Esophagus muscularis mucosa (tissue), 4 donors: Measurements from ENCODE around the gene ENTPD8. TPM values are rescaled to one million over a fixed set of nuclear protein-coding genes. Genes with fewer than 3 reads are reported as not detected.

Experiments
- DNase-seq: peaks from one replicate; pipeline ENCODE4 v3.0.0-alpha.2; 2017; ENCODE audit errors: extremely low spot score
- H3K27ac ChIP-seq, 4 donors: fragments of 200-600 bp; sonication (generic); replicated peaks in 1 of 4; 1 replicate in 3 of 4; 2 replicates in 1 of 4; pipeline ENCODE4 v1.5.1; 2016 to 2019; ENCODE audit warnings: mild to moderate bottlenecking in 1 of 4
- H3K27me3 ChIP-seq, 4 donors: fragments of 200-600 bp; sonication (generic); one replicate each; pipeline versions ENCODE4 v1.5.1 to v1.6.0; 2016 to 2019
- H3K36me3 ChIP-seq, 4 donors: fragments of 200-600 bp; sonication (generic); one replicate each; pipeline ENCODE4 v1.5.1; 2016 to 2019
- H3K4me1 ChIP-seq, 4 donors: fragments of 200-600 bp; sonication (generic); one replicate each; pipeline ENCODE4 v1.5.1; 2016 to 2019
- H3K4me3 ChIP-seq, 4 donors: fragments of 200-600 bp; sonication (generic); 1 replicate in 2 of 4; 2 replicates in 2 of 4; pipeline ENCODE4 v1.5.1; 2016 to 2019; ENCODE audit warnings: mild to moderate bottlenecking in 4 of 4, moderate library complexity in 1 of 4
- H3K9me3 ChIP-seq, 4 donors: fragments of 200-600 bp; sonication (generic); 1 replicate in 3 of 4; 2 replicates in 1 of 4; pipeline ENCODE4 v1.5.1; 2016 to 2019
- CTCF ChIP-seq, 3 experiments: fragments of 200-600 bp in 2 of 3; fragments of 450-650 bp in 1 of 3; sonication (generic) in 2 of 3; IDR thresholded peaks; one replicate each; pipeline ENCODE4 v1.5.1; 2017 to 2019; ENCODE audit warnings: antibody characterized with exemption in 3 of 3, mild to moderate bottlenecking in 2 of 3, moderate library complexity in 1 of 3
- EP300 ChIP-seq: sonication (generic); formaldehyde crosslinking; IDR thresholded peaks from one replicate; pipeline ENCODE4 v1.6.1; 2017; ENCODE audit warnings: antibody characterized with exemption
- POLR2A ChIP-seq: fragments of 450-650 bp; IDR thresholded peaks from one replicate; pipeline ENCODE4 v1.6.1; 2017; ENCODE audit warnings: antibody characterized with exemption, moderate library complexity, mild to moderate bottlenecking, low read depth
- POLR2AphosphoS5 ChIP-seq, 2 donors: sonication (generic); formaldehyde crosslinking; IDR thresholded peaks; one replicate each; pipeline ENCODE4 v1.6.1; 2017; ENCODE audit warnings: antibody characterized with exemption in 2 of 2
- WGBS: methylation state at CpG from one replicate; pipeline ENCODE4 v1.1.5; 2018; 5-methylcytosine and 5-hydroxymethylcytosine counted together
- intact Hi-C: fragments of 100-400 bp; cut with DNase I; formaldehyde crosslinking; loops from one replicate; pipeline ENCODE4 v1.15.1; 2023
- total RNA-seq, 4 donors: library from RNA; depleted of rRNA; stranded (reverse); fragments of >200 nt; gene quantifications; one replicate each; pipeline versions ENCODE4 v1.1.0 to v1.2.1, GENCODE V29; 2016

ENTPD8 gene
- total RNA-seq, 4 donors from 2014 or later, result not detected

GRCh38 chr9:137445275-137445807 is 4.2 kb upstream of the ENTPD8 start:
- TF ChIP-seq POLR2A, result no peak
- TF ChIP-seq POLR2AphosphoS5 (IDR thresholded peaks at IDR 0.05), result peak in 1 of 2 donors; percentile 19
- TF ChIP-seq CTCF (IDR thresholded peaks at IDR 0.05), result peak; percentile 72 to 87 (median 80)
- Histone ChIP-seq H3K27ac (no peak overlapping the region), H3K4me1 (peaks cover 7 to 22% (median 15%) of the 10 kb centered on the region in 4 donors), H3K36me3 (peaks cover 0 to 20% (median 17%) of the 10 kb centered on the region in 4 donors), H3K9me3 (no peaks in the 10 kb centered on the region), H3K27me3 (peaks cover 0 to 46% (median 13%) of the 10 kb centered on the region in 4 donors), H3K4me3 (no peak overlapping the region)
- intact Hi-C loops, result no loop called here
- WGBS, result 24% methylated on average over 12 of the region's 14 CpGs
- peak; percentile 96 for DNase-seq

DNA sequence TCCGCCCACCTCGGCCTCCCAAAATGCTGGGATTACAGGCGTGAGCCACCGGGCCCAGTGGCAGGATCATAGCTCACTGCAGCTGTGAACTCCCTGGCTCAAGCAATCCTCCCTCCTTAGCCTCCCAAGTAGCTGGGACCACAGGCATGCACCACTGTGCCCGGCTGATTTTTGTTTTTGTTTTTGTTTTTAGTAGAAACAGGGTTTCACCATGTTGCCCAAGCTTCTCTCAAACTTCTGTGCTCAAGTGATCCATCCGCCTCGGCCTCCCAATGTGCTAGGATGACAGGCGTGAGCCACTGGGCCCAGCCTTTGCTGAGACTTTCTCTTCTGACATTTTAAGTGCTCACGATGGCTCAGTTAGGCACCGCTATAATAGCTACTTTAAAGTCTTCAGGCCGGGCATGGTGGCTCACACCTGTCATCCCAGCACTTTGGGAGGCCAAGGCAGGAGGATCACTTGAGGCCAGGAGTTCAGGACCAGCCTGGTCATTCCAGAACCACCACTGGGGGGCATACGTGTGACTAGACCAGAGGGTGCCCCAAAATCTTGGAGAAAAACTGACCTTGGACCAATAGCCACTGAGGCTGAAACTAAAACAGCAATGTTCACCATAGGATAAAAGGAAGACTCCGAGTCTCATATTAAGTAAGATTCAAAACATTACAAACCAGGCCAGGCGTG is 3.1 kb upstream of the ENTPD8 start:
- intact Hi-C loops, result no loop called here
- Histone ChIP-seq H3K4me3 (no peak overlapping the region), H3K9me3 (no peaks in the 10 kb centered on the region), H3K4me1 (peaks cover 7 to 22% (median 15%) of the 10 kb centered on the region in 4 donors), H3K27ac (no peak overlapping the region), H3K27me3 (peaks cover 0 to 51% (median 13%) of the 10 kb centered on the region in 4 donors), H3K36me3 (peaks cover 0 to 11% (median 8%) of the 10 kb centered on the region in 4 donors)
- WGBS, result 87% methylated on average over 14 of the region's 14 CpGs
- DNase-seq, result no peak
- no peak for TF ChIP-seq POLR2AphosphoS5 (IDR thresholded peaks at IDR 0.05)
- no peak for TF ChIP-seq POLR2A
- TF ChIP-seq EP300, result no peak
- TF ChIP-seq CTCF (IDR thresholded peaks at IDR 0.05), result no peak

DNA sequence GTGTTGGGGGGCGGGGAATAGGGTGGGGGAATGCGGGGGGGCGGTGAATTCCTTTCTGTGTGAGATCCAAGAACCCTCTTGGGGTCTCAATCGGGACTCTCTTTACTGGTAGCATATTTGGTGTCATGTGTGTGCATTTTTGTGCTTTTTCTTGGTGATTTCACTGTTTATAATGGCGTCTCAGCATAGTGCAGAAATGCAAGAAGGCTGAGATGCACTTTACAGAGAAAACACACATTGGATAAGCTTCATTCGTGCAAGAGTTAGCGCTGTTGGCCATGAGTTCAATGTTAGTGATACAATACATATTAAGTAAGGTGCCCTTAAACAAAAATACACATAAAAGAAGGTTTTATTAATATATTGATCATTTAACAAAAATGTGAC is 771 bp upstream of the ENTPD8 start:
- TF ChIP-seq POLR2AphosphoS5 (IDR thresholded peaks at IDR 0.05) (no peak), POLR2A (no peak), EP300 (no peak), CTCF (IDR thresholded peaks at IDR 0.05) (no peak)
- 33% methylated on average over 4 of the region's 7 CpGs for WGBS
- intact Hi-C loops, result no loop called here
- Histone ChIP-seq H3K27me3 (peaks cover 0 to 74% (median 13%) of the 10 kb centered on the region in 4 donors), H3K27ac (no peak overlapping the region), H3K4me1 (peaks cover 7 to 22% (median 15%) of the 10 kb centered on the region in 4 donors), H3K36me3 (no peaks in the 10 kb centered on the region), H3K4me3 (peak overlapping the region; percentile 43 to 55 (median 46)), H3K9me3 (no peaks in the 10 kb centered on the region)
- no peak for DNase-seq

- no peak for DNase-seq
- 83% methylated on average over 4 of the region's 18 CpGs for WGBS
- Histone ChIP-seq H3K27ac (no peak overlapping the region), H3K27me3 (peaks cover 0 to 84% (median 13%) of the 10 kb centered on the region in 4 donors), H3K36me3 (no peaks in the 10 kb centered on the region), H3K9me3 (no peaks in the 10 kb centered on the region), H3K4me1 (peaks cover 7 to 20% (median 19%) of the 10 kb centered on the region in 4 donors), H3K4me3 (no peak overlapping the region)
- TF ChIP-seq POLR2A (no peak), POLR2AphosphoS5 (IDR thresholded peaks at IDR 0.05) (no peak), EP300 (no peak), CTCF (IDR thresholded peaks at IDR 0.05) (no peak)
- intact Hi-C loops, result no loop called here
Observed at GRCh38 chr9:137439158-137439714, 1.9 kb downstream of the ENTPD8 start.
